HG03460 (cell line): ENCODE results near the gene MMP11.
"Not testable (repeated sequence)": the region's sequence is repeated elsewhere in the genome, so short reads cannot be mapped to it uniquely, and the experiment has no call there.

Experiments
- ATAC-seq: cut with Tn5 transposase; IDR thresholded peaks from one replicate; pipeline ENCODE4 v1.9.1; 2021; ENCODE audit not compliant: unreplicated experiment

MMP11 gene, protein sequence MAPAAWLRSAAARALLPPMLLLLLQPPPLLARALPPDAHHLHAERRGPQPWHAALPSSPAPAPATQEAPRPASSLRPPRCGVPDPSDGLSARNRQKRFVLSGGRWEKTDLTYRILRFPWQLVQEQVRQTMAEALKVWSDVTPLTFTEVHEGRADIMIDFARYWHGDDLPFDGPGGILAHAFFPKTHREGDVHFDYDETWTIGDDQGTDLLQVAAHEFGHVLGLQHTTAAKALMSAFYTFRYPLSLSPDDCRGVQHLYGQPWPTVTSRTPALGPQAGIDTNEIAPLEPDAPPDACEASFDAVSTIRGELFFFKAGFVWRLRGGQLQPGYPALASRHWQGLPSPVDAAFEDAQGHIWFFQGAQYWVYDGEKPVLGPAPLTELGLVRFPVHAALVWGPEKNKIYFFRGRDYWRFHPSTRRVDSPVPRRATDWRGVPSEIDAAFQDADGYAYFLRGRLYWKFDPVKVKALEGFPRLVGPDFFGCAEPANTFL

DNA sequence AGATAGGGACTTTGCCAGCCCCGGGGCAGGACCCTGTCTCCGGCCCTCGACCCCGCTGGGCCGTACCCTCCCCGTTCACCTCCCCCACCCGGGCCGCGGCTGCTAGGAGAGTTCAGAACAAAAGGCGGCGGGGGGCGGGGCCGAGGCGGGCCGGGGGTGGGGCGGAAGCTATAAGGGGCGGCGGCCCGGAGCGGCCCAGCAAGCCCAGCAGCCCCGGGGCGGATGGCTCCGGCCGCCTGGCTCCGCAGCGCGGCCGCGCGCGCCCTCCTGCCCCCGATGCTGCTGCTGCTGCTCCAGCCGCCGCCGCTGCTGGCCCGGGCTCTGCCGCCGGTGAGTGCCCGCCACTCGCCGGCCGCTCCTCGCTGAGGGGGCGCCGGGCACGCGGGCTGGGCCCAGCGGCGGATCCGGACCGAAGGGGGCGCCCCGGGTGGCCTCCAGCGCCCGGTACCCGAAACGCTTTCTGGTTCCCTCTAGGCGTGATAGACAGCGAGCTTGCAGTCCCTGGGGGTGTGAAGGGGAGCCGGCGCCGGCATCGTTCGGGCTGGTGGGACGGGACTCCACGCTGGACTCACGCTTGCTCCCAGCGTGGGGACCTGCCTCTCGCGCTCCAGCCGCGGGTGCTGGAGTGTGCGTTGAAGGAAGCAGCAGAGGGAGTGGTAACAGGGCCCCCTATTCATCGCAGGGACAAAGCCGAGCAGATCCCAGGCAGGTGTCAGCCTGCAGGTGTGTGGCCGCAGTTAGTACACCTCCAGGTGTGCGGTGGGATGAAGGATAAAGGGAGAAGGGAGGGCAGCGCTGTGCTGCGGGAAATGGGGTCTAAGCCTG, at the start of gene MMP11:
TSS of gene MMP11 (plus strand) at position 201 of the 825 bp plus-strand sequence. CDS start at position 223, 22 bp downstream.
- ATAC-seq: no peak

DNA sequence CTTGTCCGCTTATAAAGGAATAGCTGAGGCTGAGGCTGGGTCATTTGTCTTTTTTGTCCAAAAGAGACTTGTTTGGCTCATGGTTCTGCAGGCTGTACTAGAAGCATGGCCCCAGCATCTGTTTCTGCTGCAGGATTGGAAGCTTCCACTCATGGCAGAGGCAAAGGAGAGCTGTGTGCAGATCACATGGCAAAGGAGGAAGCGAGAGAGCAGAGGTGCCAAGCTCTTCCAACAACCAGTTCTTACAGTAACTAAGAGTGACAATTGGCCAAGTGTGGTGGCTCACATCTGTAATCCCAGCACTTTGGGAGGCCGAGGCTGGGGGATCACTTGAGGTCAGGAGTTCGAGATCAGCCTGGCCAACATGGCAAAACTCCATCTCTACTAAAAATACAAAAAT, 44.5 kb upstream of the MMP11 start:
- ATAC-seq: not testable (repeated sequence)

DNA sequence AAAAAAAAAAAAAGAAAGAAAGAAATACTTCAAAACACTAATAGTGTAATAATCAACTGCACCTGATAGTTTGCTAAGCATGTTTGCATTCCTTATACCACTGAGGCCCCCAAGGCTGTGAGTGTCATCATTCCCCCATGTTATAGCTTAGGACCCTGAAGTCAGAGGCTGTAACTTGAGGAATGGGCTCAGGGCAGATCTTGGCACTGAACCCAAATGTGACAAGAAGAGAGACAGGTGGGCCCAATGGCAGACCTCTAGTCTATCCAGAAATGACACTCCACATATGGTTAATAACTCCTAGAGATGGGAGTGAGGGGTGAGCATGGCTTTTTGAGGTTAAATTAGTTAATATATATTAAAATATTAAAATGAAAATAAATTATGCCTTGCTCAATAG, 35.0 kb upstream of the MMP11 start:
- no peak for ATAC-seq

DNA sequence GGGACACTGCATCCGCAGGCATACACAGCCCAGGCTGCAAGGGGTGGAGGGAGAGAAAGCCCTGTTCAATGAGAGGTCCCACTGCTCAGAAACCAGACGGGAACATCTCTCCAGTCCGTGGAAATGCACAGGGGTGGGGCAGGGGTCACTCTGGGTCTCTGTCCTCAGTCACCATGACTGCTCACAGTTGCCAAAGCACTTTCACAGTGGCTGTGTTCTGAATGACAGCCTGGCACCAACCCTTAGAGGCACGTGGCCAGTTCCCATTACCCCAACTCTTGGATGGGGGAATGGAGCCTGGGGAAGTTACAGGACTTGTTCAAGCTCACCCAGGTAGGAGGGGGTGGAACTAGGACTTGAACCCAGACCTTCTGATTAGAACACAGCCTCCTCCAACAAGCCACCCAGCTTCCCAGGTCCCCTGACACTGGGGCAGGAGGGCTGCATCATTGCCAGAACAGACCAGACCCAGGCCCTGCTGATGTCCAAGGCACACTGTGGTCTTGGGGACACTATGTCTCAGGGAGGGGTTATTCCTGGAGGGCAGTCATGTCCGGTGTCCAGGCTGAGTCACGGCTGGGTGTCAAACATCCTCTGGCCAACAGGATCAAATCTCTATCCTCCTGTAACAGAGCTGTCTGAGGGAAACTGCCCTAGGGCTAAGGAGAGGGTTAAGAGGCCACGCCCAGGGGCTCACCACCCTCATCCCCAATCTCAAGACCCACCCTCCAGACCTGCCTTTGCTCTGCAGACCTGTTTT, 30.0 kb upstream of the MMP11 start:
- no peak for ATAC-seq

DNA sequence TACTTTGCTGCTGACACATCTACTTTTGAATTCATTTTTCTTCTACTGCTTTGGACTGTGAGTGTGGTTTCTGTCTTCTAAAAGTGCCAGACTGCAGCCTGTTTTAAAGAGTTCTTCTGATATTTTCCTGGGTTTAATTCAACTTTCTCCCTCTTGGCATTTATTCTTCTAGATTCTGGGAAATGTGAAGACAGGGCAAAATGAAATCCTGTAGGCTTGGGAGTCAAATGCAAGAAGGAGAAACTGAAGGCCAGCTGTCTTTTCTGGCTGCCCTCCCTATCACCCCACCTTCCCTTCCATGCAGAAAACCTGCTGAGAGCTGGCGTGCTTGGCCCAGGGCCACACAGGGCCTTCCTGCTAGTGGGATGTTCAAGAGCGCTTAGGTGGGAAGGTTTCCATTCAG, 29.3 kb upstream of the MMP11 start:
- no peak for ATAC-seq

DNA sequence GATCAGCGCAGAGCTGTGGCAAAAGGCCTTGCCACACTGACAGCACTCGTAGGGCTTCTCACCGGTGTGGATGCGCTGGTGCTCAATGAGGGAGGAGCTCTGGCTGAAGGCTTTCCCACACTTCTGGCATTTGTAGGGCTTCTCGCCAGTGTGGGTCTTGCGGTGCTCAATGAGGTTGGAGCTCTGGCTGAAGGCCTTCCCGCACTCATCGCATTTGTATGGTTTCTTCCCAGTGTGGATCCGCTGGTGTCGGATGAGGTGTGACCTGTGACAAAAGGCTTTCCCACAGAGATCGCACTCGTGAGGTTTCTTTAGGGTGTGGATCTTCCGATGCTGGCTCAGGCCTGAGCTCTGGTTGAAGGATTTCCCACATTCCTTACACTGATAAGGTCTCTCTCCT, 28.6 kb upstream of the MMP11 start:
- no peak for ATAC-seq

DNA sequence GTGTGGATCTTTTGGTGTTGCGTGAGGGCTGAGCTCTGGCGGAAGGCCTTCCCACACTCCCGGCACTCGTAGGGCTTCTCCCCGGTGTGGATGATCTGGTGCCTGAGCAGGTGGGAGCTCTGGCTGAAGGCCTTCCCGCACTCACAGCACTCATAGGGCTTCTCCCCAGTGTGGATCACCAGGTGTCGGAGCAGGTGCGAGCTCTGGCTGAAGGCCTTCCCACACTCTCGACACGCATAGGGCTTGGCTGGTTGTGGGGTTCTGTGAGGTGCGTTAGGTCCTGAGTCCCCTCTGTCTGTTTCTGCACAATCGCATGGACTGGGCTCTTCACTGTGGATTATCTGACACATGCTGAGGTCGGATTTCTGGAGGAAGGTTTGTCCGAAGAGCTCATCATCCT, 28.2 kb upstream of the MMP11 start:
- no peak for ATAC-seq

DNA sequence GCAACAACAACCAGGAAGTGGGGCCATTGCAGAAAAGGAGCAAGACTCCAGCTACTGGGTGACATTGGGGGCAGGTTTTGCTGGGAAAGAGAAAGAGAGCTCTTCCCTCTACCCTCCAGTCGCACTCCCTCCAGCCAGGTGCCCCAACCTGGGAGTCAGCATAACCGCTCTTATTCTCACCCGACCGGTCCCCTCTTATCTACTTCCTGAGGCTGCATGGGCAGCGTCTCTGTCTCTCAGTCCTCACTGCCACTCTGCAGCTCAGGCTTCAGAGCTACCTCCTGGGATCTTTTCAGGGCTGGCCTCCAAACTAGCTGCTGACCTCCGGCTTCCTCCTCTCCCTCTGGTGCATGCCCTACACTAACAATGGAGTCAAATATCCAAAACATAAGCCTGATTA, 26.9 kb upstream of the MMP11 start:
- no peak for ATAC-seq

DNA sequence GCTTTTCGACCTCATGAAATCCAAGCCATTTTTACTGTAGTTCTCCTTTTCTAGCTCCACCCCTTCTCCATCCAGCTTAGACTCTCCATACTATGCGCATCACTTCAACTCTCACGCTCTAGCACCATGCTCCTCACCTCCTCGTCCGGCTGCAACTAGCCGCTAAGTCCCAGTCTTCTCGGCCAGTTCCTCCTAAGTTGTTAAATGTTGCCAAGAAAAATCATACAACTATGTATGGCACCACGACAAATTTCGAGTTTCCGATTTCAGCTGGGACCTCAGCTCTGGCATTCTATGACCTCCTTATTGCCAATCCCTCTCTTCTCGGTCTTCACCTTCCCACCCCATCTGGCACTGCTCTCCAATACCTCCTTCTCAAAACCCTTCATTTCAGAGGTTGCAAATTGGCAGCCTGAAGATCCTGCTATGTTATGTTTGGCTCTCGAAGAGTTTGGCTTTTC, 22.8 kb upstream of the MMP11 start:
- ATAC-seq: no peak

DNA sequence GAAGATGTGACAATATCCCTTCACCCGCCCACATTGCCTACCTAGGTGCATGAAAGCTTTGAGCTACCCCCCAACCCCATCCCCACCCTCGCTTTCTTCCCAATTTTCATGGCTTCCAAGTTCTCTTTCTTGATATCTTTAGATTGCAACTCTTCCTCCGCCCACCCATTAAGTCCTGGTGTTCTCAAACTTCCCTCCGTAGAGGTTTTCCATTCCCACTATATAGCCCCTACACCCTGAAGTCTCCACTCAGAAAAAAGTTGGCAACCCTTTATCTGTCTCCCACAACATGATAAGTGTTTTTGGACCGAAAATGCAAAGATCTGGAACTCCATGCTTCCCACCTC, 22.3 kb upstream of the MMP11 start:
- no peak for ATAC-seq

DNA sequence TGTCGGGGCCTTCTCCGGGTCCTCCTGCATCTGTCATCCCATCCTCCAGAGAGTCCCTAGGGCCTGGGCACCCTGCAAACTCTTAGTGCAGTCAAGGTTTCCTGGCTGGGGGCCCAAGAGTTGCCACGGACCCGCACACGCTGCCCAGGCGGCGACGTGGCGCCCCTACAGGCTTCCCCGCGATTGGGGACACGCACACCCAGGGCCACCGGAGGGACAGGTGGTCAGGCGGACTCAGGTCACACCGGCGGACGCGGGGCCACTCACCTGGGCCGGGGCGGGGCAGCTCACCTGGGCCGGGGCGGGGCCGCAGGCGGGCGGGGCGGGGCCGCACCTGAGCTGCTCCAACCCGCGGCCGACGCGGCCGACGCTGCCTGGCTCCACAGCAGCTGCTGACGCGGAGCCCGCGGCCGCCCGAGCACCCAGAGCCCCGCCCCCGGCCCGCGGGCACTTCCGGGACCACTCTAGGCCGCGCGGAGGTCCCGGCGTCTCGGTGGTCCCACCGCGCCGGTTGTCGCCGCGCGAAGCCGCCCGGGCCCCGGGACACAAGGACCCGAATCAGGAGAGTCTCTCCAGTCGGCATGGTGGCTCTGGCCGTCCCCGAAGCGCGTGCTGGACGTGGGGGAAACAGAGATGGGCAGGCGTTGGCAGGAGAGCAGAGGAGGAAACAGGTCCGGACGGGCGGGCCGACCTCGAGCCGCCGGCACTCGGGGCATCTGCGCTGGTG, 21.8 kb upstream of the MMP11 start, which contains the start of gene ZNF70:
TSS of gene ZNF70 (minus strand) at position 399 of the 727 bp plus-strand sequence. CDS start 5,972 bp downstream, outside the sequence.
- peak; percentile 63 for ATAC-seq

DNA sequence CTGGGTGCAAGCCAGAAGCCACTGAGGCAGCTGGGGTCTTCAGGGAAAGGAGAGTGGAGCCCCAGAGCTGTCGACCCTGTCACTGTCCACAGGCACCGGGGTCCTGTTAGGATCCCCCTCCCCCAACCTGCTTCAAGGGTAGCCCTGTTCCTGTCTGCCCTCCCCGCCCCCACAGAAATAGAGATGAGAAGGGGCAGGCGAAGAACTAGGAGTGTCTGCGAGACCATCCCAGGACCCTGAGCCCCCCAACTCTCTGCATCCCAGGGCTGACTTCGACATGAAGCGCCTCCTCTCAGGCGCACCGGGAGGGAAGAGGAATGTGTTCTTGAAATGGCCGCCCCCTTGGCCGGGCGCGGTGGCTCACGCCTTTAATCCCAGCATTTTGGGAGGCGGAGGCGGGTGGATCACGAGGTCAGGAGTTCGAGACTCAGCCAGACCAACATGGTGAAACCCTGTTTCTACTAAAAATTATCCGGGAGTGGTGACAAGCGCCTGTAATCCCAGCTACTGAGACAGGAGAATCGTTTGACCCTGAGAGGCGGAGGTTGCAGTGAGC, 21.1 kb upstream of the MMP11 start:
- peak; percentile 8 for ATAC-seq

DNA sequence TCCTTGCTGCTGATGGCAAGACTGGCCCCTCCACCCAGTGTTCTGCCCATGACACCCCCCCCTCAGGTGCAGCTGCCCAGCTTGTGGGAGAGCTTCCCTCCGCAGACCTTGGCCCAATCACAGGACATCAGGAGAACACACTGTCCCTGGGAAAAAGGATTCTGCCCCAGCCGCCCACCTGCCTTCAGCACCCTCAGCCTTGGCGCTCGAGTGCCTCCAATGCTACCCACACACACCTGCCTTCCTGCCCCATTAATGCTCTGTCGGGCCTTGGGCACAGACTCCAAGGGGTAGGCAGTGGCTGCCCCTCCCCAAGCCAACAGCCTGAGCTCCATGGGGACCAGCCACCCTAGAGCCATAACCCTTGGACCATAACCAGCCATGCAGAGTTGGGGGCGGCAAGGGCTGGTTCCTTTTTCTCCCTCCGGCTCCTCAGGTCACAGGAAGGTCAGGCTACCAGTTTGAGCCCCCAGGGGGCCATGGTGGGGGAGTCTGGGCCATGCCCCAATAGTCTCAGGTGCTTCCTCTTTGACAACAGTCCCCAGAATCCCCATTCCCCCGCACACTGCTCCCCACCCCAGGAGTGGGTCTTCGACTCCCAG, 20.5 kb upstream of the MMP11 start:
- no peak for ATAC-seq

DNA sequence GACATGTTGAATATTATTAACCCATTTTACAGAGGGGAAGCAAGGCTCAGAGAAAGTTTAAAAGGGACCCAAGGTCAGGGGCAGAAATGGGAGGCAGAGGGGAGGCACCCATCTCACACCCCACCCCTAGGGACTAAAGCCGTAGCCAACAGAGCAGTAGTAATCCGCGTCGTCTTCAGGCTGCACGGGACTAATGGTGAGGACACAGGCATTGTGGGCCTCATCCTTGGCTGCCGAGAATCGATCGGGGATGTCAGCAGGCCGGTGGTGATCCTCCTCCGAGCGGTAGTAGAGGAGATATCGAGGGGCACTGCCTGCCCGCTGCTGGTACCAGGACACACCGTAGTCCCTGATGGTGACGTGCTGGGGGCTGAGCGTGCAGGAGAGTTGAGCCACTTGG, 19.9 kb upstream of the MMP11 start:
- no peak for ATAC-seq

DNA sequence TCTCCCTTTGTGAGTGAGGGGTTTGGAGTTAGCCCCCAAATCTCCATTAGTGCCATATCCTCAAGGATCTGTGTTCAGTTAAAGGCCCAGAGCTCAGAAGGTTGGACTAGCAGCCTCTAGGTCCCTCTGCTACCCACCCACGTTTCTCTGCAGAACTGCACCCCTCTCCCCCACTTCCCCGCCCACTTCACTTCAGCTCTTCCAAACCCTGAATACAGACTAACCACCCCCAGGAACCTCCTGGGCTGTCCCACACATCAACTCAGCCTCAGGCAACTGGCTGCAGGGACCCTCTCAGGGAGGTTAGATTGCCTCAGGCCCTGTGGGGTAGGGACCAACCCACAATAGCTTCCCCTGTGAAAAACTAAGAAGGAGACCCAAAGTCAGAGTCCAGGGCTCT, 19.3 kb upstream of the MMP11 start:
- ATAC-seq: no peak

DNA sequence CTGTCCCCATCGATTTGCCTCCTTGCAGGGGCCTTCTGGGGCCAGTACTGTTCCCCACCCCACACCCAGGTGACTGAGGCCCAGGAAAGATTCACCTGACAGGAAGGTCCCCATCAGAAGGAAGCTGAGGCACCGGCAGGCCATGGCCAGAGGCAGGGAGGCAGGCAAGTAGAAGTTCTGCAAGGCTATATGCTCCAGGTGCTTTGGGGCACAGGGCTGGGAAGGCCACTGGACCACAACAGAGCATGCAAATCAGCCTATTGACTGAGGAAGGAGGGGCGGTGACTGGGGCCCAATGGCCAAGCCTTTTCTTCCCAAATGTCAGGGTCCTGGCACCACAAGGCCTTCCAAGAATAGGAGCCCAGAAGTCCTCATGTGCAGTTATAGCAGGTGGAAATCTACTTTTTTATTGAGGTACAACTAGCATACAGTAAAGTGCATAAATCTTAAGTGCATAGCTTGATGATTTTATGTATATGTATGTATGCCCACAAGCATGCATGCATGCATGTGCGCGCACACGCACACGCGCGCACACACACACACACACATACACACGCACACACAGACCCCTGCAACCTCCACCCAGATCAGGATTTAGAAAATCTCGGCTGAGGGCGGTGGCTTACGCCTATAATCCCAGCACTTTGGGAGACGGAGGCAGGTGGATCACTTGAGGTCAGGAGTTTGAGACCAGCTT, 18.3 kb upstream of the MMP11 start, which contains the start of gene VPREB3:
TSS of gene VPREB3 (minus strand) at position 206 of the 700 bp plus-strand sequence. CDS start at position 144, 62 bp downstream.
- ATAC-seq: no peak

DNA sequence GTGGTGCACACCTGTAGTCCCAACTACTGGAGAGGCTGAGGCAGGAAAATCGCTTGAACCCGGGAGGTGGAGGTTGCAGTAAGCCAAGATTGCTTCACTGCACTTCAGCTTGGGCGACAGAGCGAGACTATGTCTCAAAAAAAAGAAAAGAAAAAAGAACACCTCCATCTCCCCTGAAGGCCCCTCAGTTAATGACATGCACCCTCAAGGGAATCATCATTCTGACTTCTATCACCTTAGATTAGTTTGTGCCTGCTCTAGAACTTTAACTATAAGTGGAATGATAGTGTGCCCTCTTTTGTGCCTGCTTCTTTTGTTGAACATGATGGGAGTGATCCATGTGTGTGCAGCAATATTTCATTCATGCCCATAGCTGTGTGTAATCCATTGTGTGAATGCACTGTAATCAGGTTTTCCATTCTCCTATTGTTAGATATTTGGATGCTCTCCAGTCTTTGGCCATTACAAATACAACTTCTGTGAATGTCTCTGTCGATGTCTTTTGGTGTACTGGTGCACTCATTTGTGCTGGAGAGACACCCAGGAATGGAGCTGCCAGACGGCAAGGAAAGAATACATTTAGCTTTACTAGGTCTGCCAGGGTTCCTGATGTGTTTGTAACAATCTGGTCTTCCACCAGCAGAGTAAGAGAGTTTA, 17.5 kb upstream of the MMP11 start:
- no peak for ATAC-seq

DNA sequence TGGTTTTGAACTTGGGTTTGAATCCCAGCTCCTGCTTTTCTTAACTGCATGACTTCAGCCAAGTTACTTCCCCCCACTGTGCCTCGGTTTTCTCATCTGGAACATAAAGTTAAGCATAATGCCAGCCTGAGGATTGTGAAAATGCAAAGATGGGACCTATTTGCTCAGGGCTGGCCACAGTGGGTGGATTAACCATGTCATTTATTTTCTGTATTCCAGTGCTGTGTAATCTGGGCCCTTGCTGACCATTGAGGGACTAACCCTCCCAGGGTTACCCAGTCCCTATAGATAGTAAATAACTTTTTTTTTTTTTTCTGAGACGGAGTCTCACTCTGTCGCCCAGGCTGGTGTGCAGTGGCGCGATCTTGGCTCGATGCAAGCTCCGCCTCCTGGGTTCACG, 16.9 kb upstream of the MMP11 start:
- ATAC-seq: no peak

DNA sequence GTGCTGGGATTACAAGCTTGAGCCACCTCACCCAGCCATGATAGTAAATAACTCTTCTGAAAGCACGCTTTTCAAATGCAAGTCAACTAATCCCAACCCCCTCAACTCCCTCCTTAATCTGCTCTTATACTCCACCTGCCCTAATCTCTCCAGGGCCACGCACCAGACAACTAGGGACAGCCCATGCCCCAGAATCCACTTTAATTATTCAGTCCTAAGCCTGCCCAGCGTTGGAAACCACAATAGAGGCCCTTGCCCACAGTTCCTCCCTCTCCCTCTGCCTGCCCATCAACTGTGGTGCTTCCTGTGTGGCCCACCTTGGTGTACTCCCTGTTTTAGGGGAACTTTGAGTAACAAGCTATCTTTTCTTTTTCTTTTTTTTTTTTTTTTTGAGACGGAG, 15.8 kb upstream of the MMP11 start:
- ATAC-seq: no peak
